Measurements from ENCODE around the gene PRRC2A.

PRRC2A gene

GRCh38 chr6:31663961-31664789, 43.7 kb downstream of the PRRC2A start:
- peaks cover 12 to 53% of the 10 kb centered on the region in 2 donors for H3K4me1 ChIP-seq (ENCODE audit: control insufficient read depth in 1 of 2, insufficient read depth in 2 of 2, low read length in 2 of 2)
- H3K9me3 ChIP-seq (ENCODE audit: control insufficient read depth in 1 of 2, low read length in 2 of 2), result no peaks in the 10 kb centered on the region
- H3K36me3 ChIP-seq (ENCODE audit: control insufficient read depth in 1 of 2, insufficient read depth in 2 of 2, low read length in 2 of 2), result peaks cover 25 to 41% of the 10 kb centered on the region in 2 donors
- H3K27me3 ChIP-seq (ENCODE audit: low read depth, low read length), result no peaks in the 10 kb centered on the region
- peak overlapping the region; percentile 83 to 94 for H3K4me3 ChIP-seq (ENCODE audit: low read depth in 1 of 2, low read length in 2 of 2)
- peak overlapping the region; percentile 98 for H3K27ac ChIP-seq (ENCODE audit: low read length)

GRCh38 chr6:31664790-31665500, 44.4 kb downstream of the PRRC2A start, which contains the start of gene GPANK1:
Gene GPANK1, minus strand, starts transcription at chr6:31664997. Its CDS starts 519 bp downstream, at chr6:31664478.
- H3K4me3 ChIP-seq (ENCODE audit: low read depth in 1 of 2, low read length in 2 of 2), result peak within 1 kb of the TSS; percentile 83 to 94
- H3K27me3 ChIP-seq (ENCODE audit: low read depth, low read length), result no peaks in the 10 kb centered on the region
- no peaks in the 10 kb centered on the region for H3K9me3 ChIP-seq (ENCODE audit: control insufficient read depth in 1 of 2, low read length in 2 of 2)
- H3K4me1 ChIP-seq (ENCODE audit: control insufficient read depth in 1 of 2, insufficient read depth in 2 of 2, low read length in 2 of 2), result peaks cover 6 to 45% of the 10 kb centered on the region in 2 donors
- H3K27ac ChIP-seq (ENCODE audit: low read length), result peak within 1 kb of the TSS; percentile 98
- H3K36me3 ChIP-seq (ENCODE audit: control insufficient read depth in 1 of 2, insufficient read depth in 2 of 2, low read length in 2 of 2), result peaks cover 32 to 49% of the 10 kb centered on the region in 2 donors

GRCh38 chr6:31665501-31666336, 45.2 kb downstream of the PRRC2A start, which contains the start of gene CSNK2B:
Gene CSNK2B, plus strand, starts transcription at chr6:31666080. Its CDS starts 752 bp downstream, at chr6:31666832.
- Histone ChIP-seq H3K27me3 (ENCODE audit: low read depth, low read length) (no peaks in the 10 kb centered on the region), H3K4me3 (ENCODE audit: low read depth in 1 of 2, low read length in 2 of 2) (peak within 1 kb of the TSS; percentile 83 to 94), H3K9me3 (ENCODE audit: control insufficient read depth in 1 of 2, low read length in 2 of 2) (no peaks in the 10 kb centered on the region), H3K4me1 (ENCODE audit: control insufficient read depth in 1 of 2, insufficient read depth in 2 of 2, low read length in 2 of 2) (peaks cover 6 to 44% of the 10 kb centered on the region in 2 donors), H3K27ac (ENCODE audit: low read length) (peak within 1 kb of the TSS; percentile 98), H3K36me3 (ENCODE audit: control insufficient read depth in 1 of 2, insufficient read depth in 2 of 2, low read length in 2 of 2) (peaks cover 39 to 56% of the 10 kb centered on the region in 2 donors)

GRCh38 chr6:31666337-31666965, 45.9 kb downstream of the PRRC2A start:
- no peaks in the 10 kb centered on the region for H3K9me3 ChIP-seq (ENCODE audit: control insufficient read depth in 1 of 2, low read length in 2 of 2)
- peaks cover 6 to 38% of the 10 kb centered on the region in 2 donors for H3K4me1 ChIP-seq (ENCODE audit: control insufficient read depth in 1 of 2, insufficient read depth in 2 of 2, low read length in 2 of 2)
- H3K4me3 ChIP-seq (ENCODE audit: low read depth in 1 of 2, low read length in 2 of 2), result peak overlapping the region; percentile 83 to 94
- H3K27me3 ChIP-seq (ENCODE audit: low read depth, low read length), result no peaks in the 10 kb centered on the region
- H3K27ac ChIP-seq (ENCODE audit: low read length), result peak overlapping the region; percentile 90
- H3K36me3 ChIP-seq (ENCODE audit: control insufficient read depth in 1 of 2, insufficient read depth in 2 of 2, low read length in 2 of 2), result peaks cover 45 to 63% of the 10 kb centered on the region in 2 donors

- H3K27me3 ChIP-seq (ENCODE audit: low read depth, low read length), result no peaks in the 10 kb centered on the region
- H3K4me1 ChIP-seq (ENCODE audit: control insufficient read depth in 1 of 2, insufficient read depth in 2 of 2, low read length in 2 of 2), result peaks cover 0 to 16% of the 10 kb centered on the region in 2 donors
- H3K36me3 ChIP-seq (ENCODE audit: control insufficient read depth in 1 of 2, insufficient read depth in 2 of 2, low read length in 2 of 2), result peaks cover 48 to 70% of the 10 kb centered on the region in 2 donors
- no peaks in the 10 kb centered on the region for H3K9me3 ChIP-seq (ENCODE audit: control insufficient read depth in 1 of 2, low read length in 2 of 2)
- no peak within 1 kb of the TSS for H3K4me3 ChIP-seq (ENCODE audit: low read depth in 1 of 2, low read length in 2 of 2)
- no peak within 1 kb of the TSS for H3K27ac ChIP-seq (ENCODE audit: low read length)
Measured at GRCh38 chr6:31669676-31670075, 49.2 kb downstream of the PRRC2A start, which contains the start of gene LY6G5B. Gene LY6G5B, plus strand, starts transcription at chr6:31669976. Its CDS starts 975 bp downstream, at chr6:31670951.

GRCh38 chr6:31676322-31676903, 55.9 kb downstream of the PRRC2A start:
- H3K9me3 ChIP-seq (ENCODE audit: control insufficient read depth in 1 of 2, low read length in 2 of 2), result no peaks in the 10 kb centered on the region
- peaks cover 9 to 21% of the 10 kb centered on the region in 2 donors for H3K36me3 ChIP-seq (ENCODE audit: control insufficient read depth in 1 of 2, insufficient read depth in 2 of 2, low read length in 2 of 2)
- H3K4me3 ChIP-seq (ENCODE audit: low read depth in 1 of 2, low read length in 2 of 2), result no peak overlapping the region
- H3K27ac ChIP-seq (ENCODE audit: low read length), result no peak overlapping the region
- no peaks in the 10 kb centered on the region for H3K27me3 ChIP-seq (ENCODE audit: low read depth, low read length)
- H3K4me1 ChIP-seq (ENCODE audit: control insufficient read depth in 1 of 2, insufficient read depth in 2 of 2, low read length in 2 of 2), result peaks cover 0 to 6% of the 10 kb centered on the region in 2 donors

GRCh38 chr6:31676904-31677303, 56.4 kb downstream of the PRRC2A start:
- Histone ChIP-seq H3K4me1 (ENCODE audit: control insufficient read depth in 1 of 2, insufficient read depth in 2 of 2, low read length in 2 of 2) (peaks cover 0 to 11% of the 10 kb centered on the region in 2 donors), H3K36me3 (ENCODE audit: control insufficient read depth in 1 of 2, insufficient read depth in 2 of 2, low read length in 2 of 2) (peaks cover 4 to 16% of the 10 kb centered on the region in 2 donors)

GRCh38 chr6:31677955-31678354, 57.4 kb downstream of the PRRC2A start:
- Histone ChIP-seq H3K27me3 (ENCODE audit: low read depth, low read length) (no peaks in the 10 kb centered on the region), H3K4me3 (ENCODE audit: low read depth in 1 of 2, low read length in 2 of 2) (no peak overlapping the region), H3K36me3 (ENCODE audit: control insufficient read depth in 1 of 2, insufficient read depth in 2 of 2, low read length in 2 of 2) (peaks cover 0 to 5% of the 10 kb centered on the region in 2 donors), H3K27ac (ENCODE audit: low read length) (no peak overlapping the region), H3K9me3 (ENCODE audit: control insufficient read depth in 1 of 2, low read length in 2 of 2) (no peaks in the 10 kb centered on the region), H3K4me1 (ENCODE audit: control insufficient read depth in 1 of 2, insufficient read depth in 2 of 2, low read length in 2 of 2) (peaks cover 0 to 11% of the 10 kb centered on the region in 2 donors)

More at GRCh38 chr6:31676904-31677303, 56.4 kb downstream of the PRRC2A start:
- Histone ChIP-seq H3K27me3 (ENCODE audit: low read depth, low read length) (no peaks in the 10 kb centered on the region), H3K4me3 (ENCODE audit: low read depth in 1 of 2, low read length in 2 of 2) (no peak overlapping the region), H3K9me3 (ENCODE audit: control insufficient read depth in 1 of 2, low read length in 2 of 2) (no peaks in the 10 kb centered on the region), H3K27ac (ENCODE audit: low read length) (no peak overlapping the region)

GRCh38 chr6:31680226-31681134, 60.0 kb downstream of the PRRC2A start, which contains the start of gene LY6G5C:
Gene LY6G5C, minus strand, starts transcription at chr6:31681067. Its CDS starts 694 bp downstream, at chr6:31680373.
- Histone ChIP-seq H3K36me3 (ENCODE audit: control insufficient read depth in 1 of 2, insufficient read depth in 2 of 2, low read length in 2 of 2) (peaks cover 5 to 12% of the 10 kb centered on the region in 2 donors), H3K9me3 (ENCODE audit: control insufficient read depth in 1 of 2, low read length in 2 of 2) (no peaks in the 10 kb centered on the region), H3K27ac (ENCODE audit: low read length) (peak within 1 kb of the TSS; percentile 31), H3K4me1 (ENCODE audit: control insufficient read depth in 1 of 2, insufficient read depth in 2 of 2, low read length in 2 of 2) (peaks cover 0 to 11% of the 10 kb centered on the region in 2 donors), H3K4me3 (ENCODE audit: low read depth in 1 of 2, low read length in 2 of 2) (peak within 1 kb of the TSS; percentile 66 to 76), H3K27me3 (ENCODE audit: low read depth, low read length) (no peaks in the 10 kb centered on the region)
